ENCODE measurements around the gene CRYL1. TPM values are rescaled to one million over a fixed set of nuclear protein-coding genes. Genes with fewer than 3 reads are reported as not detected.

Gene CRYL1
- total RNA-seq, 1 experiment from 2014 or later, result 26.5 TPM

- ChIA-PET POLR2A (no interaction called here), CTCF (no interaction called here), RAD21 (ENCODE audit: low non-redundant PET in 1 of 2, low total read pairs in 2 of 2, uncharacterized antibody in 2 of 2, unreplicated experiment in 2 of 2) (no interaction called here)
- no peak overlapping the region for H2AFZ ChIP-seq (ENCODE audit: low read depth, low read length, poor library complexity, severe bottlenecking)
- H3K4me2 ChIP-seq (ENCODE audit: low read length), result no peak overlapping the region
- no peaks in the 10 kb centered on the region for H4K20me1 ChIP-seq (ENCODE audit: insufficient read depth)
- BruUV-seq (replicated peaks), result no TSS peak
- no peaks in the 10 kb centered on the region for H3K9me3 ChIP-seq (ENCODE audit: control insufficient read depth in 1 of 2, insufficient read depth in 1 of 2, low read depth in 1 of 2, low read length in 2 of 2)
- TF ChIP-seq SIN3A (IDR thresholded peaks at IDR 0.05; ENCODE audit: low read depth) (no peak), EZH2phosphoT487 (IDR thresholded peaks at IDR 0.05; ENCODE audit: borderline replicate concordance) (no peak), JUND (IDR thresholded peaks at IDR 0.05) (no peak), ZFX (IDR thresholded peaks at IDR 0.05) (no peak)
- H3K27ac ChIP-seq (ENCODE audit: low read depth, low read length), result no peak overlapping the region
- no peak overlapping the region for H3K4me3 ChIP-seq (replicated peaks in 1 of 2; ENCODE audit: low read depth in 1 of 2, low read length in 2 of 2)
- no peaks in the 10 kb centered on the region for H3K9me2 ChIP-seq (ENCODE audit: insufficient read depth)
- H3K4me1 ChIP-seq (ENCODE audit: control insufficient read depth in 1 of 2, insufficient read depth in 2 of 2, low read length in 2 of 2), result peaks cover 4 to 5% of the 10 kb centered on the region in 2 experiments
- DNase-seq (ENCODE audit: low read depth, low spot score), result no peak
- no peak for ATAC-seq
- H3K79me2 ChIP-seq (ENCODE audit: insufficient read depth, low read length), result no peaks in the 10 kb centered on the region
- no peak overlapping the region for H3K9ac ChIP-seq (ENCODE audit: low read length)
- H3K27me3 ChIP-seq (ENCODE audit: insufficient read depth, low read length), result no peaks in the 10 kb centered on the region
- intact Hi-C loops (cut with micrococcal nuclease), result no loop called here
- no peaks in the 10 kb centered on the region for H3K36me3 ChIP-seq (ENCODE audit: control insufficient read depth in 1 of 2, insufficient read depth in 2 of 2, low read length in 2 of 2)
Observed at GRCh38 chr13:20375871-20376270, 149.8 kb downstream of the CRYL1 start.

GRCh38 chr13:20373861-20374260 is 151.8 kb downstream of the CRYL1 start:
- CTCF ChIA-PET, result no interaction called here
- H4K20me1 ChIP-seq (ENCODE audit: insufficient read depth), result no peaks in the 10 kb centered on the region
- BruUV-seq (replicated peaks), result no TSS peak
- RAD21 ChIA-PET (ENCODE audit: low non-redundant PET in 1 of 2, low total read pairs in 2 of 2, uncharacterized antibody in 2 of 2, unreplicated experiment in 2 of 2), result no interaction called here
- no peak overlapping the region for H3K4me3 ChIP-seq (replicated peaks in 1 of 2; ENCODE audit: low read depth in 1 of 2, low read length in 2 of 2)
- DNase-seq (ENCODE audit: low read depth, low spot score) (no peak), ATAC-seq (no peak)
- no peaks in the 10 kb centered on the region for H3K9me2 ChIP-seq (ENCODE audit: insufficient read depth)
- POLR2A ChIA-PET, result no interaction called here
- H3K36me3 ChIP-seq (ENCODE audit: control insufficient read depth in 1 of 2, insufficient read depth in 2 of 2, low read length in 2 of 2), result no peaks in the 10 kb centered on the region
- no peak overlapping the region for H2AFZ ChIP-seq (ENCODE audit: low read depth, low read length, poor library complexity, severe bottlenecking)
- H3K4me1 ChIP-seq (ENCODE audit: control insufficient read depth in 1 of 2, insufficient read depth in 2 of 2, low read length in 2 of 2), result peaks cover 8% of the 10 kb centered on the region in 2 experiments
- no peaks in the 10 kb centered on the region for H3K79me2 ChIP-seq (ENCODE audit: insufficient read depth, low read length)
- H3K27me3 ChIP-seq (ENCODE audit: insufficient read depth, low read length), result no peaks in the 10 kb centered on the region
- intact Hi-C loops (cut with micrococcal nuclease), result no loop called here
- no peak overlapping the region for H3K27ac ChIP-seq (ENCODE audit: low read depth, low read length)
- no peak overlapping the region for H3K9ac ChIP-seq (ENCODE audit: low read length)
- no peak overlapping the region for H3K4me2 ChIP-seq (ENCODE audit: low read length)
- no peaks in the 10 kb centered on the region for H3K9me3 ChIP-seq (ENCODE audit: control insufficient read depth in 1 of 2, insufficient read depth in 1 of 2, low read depth in 1 of 2, low read length in 2 of 2)
- TF ChIP-seq JUND (IDR thresholded peaks at IDR 0.05), result no peak
- TF ChIP-seq CTCF (IDR thresholded peaks at IDR 0.05 in 2 of 3, conservative IDR thresholded peaks at IDR 0.05 in 1 of 3; ENCODE audit: borderline replicate concordance in 1 of 3, insufficient read depth in 1 of 3, low read depth in 2 of 3, low read length in 2 of 3), result no peak
- no peak for TF ChIP-seq SP1 (IDR thresholded peaks at IDR 0.05; ENCODE audit: low read depth)
- no peak for TF ChIP-seq EGR1 (IDR thresholded peaks at IDR 0.05; ENCODE audit: low read depth)
- no peak for TF ChIP-seq SIN3A (IDR thresholded peaks at IDR 0.05; ENCODE audit: low read depth)
- no peak for TF ChIP-seq YY1 (IDR thresholded peaks at IDR 0.05; ENCODE audit: extremely low read depth, insufficient replicate concordance, low read depth, low read length)
- TF ChIP-seq, protein P1, sequence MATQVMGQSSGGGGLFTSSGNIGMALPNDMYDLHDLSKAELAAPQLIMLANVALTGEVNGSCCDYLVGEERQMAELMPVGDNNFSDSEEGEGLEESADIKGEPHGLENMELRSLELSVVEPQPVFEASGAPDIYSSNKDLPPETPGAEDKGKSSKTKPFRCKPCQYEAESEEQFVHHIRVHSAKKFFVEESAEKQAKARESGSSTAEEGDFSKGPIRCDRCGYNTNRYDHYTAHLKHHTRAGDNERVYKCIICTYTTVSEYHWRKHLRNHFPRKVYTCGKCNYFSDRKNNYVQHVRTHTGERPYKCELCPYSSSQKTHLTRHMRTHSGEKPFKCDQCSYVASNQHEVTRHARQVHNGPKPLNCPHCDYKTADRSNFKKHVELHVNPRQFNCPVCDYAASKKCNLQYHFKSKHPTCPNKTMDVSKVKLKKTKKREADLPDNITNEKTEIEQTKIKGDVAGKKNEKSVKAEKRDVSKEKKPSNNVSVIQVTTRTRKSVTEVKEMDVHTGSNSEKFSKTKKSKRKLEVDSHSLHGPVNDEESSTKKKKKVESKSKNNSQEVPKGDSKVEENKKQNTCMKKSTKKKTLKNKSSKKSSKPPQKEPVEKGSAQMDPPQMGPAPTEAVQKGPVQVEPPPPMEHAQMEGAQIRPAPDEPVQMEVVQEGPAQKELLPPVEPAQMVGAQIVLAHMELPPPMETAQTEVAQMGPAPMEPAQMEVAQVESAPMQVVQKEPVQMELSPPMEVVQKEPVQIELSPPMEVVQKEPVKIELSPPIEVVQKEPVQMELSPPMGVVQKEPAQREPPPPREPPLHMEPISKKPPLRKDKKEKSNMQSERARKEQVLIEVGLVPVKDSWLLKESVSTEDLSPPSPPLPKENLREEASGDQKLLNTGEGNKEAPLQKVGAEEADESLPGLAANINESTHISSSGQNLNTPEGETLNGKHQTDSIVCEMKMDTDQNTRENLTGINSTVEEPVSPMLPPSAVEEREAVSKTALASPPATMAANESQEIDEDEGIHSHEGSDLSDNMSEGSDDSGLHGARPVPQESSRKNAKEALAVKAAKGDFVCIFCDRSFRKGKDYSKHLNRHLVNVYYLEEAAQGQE (IDR thresholded peaks at IDR 0.05; ENCODE audit: low read depth), result no peak
- no peak for TF ChIP-seq EZH2phosphoT487 (IDR thresholded peaks at IDR 0.05; ENCODE audit: borderline replicate concordance)
- no peak for TF ChIP-seq TCF7L2 (IDR thresholded peaks at IDR 0.05; ENCODE audit: borderline replicate concordance, extremely low read depth, insufficient read depth, insufficient read length)
- TF ChIP-seq SRF (IDR thresholded peaks at IDR 0.05; ENCODE audit: low read depth), result no peak
- TF ChIP-seq CEBPB (IDR thresholded peaks at IDR 0.05; ENCODE audit: low read depth), result no peak
- TF ChIP-seq, protein P2, sequence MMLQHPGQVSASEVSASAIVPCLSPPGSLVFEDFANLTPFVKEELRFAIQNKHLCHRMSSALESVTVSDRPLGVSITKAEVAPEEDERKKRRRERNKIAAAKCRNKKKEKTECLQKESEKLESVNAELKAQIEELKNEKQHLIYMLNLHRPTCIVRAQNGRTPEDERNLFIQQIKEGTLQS (IDR thresholded peaks at IDR 0.05), result no peak
- TF ChIP-seq MAX (IDR thresholded peaks at IDR 0.05), result no peak
- no peak for TF ChIP-seq CBX3 (IDR thresholded peaks at IDR 0.05; ENCODE audit: low read depth)
- TF ChIP-seq POLR2AphosphoS5 (IDR thresholded peaks at IDR 0.05; ENCODE audit: low read depth, low read length), result no peak
- TF ChIP-seq ZNF274 (IDR thresholded peaks at IDR 0.05; ENCODE audit: low read depth, low read length), result no peak
- no peak for TF ChIP-seq ZFX (IDR thresholded peaks at IDR 0.05)

Measured in HCT116 (cell line).